GM21381 (cell line): ENCODE measurements around the gene NACA2.
"Not testable (repeated sequence)": the region's sequence is repeated elsewhere in the genome, so short reads cannot be mapped to it uniquely, and the experiment has no call there.

Experiments used
- ATAC-seq: cut with Tn5 transposase; IDR thresholded peaks from one replicate; pipeline ENCODE4 v1.9.1; 2021; ENCODE audit warnings: mild to moderate bottlenecking, moderate library complexity; ENCODE audit not compliant: unreplicated experiment

The NACA2 gene

DNA sequence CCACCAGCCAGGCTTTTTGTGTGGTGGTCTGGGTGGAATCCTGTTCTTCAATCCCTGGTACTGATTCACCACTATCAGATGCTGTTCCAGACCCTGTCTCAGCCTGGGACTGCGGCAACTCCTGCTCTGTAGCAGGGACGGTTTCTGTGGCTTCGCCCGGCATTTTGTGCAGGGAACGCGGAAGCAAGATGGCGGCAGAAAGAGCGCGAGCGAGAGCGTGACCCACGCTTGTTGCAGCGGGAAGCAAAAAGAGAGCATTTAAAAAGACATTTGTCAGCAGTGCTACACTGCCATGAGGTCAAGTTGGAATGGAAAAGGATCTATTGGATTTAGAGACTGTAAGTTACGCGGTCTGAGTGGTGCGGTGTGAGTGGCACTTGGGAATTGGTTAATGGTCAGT lies at the start of gene NACA2:
TSS of gene NACA2 (minus strand) at position 202 of the 400 bp plus-strand sequence. CDS start at position 163, 39 bp downstream.
- ATAC-seq, result no peak

DNA sequence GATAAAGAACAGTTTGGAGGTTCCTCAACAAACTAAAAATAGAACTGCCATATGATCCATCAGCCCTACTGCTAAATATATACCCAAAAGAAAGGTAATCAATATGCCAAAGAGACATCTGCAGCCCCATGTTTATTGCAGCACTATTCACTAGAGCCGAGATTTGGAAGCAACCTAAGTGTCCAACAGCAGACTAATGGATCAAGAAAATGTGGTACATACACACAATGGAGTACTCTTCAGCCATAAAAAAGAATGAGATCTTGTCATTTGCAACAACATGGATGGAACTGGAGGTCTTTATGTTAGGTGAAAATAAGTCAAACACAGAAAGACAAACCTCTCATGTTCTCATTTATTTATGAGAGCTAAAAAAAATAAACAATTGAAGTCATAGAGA lies 48.8 kb upstream of the NACA2 start:
- ATAC-seq, result no peak

DNA sequence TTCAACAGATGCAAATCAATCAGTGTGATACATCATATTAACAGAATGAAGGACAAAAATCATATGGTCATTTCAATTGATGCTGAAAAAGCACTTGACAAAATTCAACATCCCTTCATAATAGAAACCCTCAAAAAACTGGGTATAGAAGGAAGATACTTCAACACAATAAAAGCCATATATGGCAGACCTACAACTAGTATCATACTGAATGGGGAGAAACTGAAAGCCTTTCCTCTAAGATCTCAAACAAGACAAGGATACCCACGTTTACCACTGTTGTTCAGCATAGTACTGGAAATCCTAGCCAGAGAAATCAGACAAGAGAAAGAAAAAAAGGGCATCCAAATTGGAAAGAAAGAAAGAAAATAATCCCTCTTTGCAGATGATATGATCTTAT lies 47.1 kb upstream of the NACA2 start:
- ATAC-seq, result no peak

DNA sequence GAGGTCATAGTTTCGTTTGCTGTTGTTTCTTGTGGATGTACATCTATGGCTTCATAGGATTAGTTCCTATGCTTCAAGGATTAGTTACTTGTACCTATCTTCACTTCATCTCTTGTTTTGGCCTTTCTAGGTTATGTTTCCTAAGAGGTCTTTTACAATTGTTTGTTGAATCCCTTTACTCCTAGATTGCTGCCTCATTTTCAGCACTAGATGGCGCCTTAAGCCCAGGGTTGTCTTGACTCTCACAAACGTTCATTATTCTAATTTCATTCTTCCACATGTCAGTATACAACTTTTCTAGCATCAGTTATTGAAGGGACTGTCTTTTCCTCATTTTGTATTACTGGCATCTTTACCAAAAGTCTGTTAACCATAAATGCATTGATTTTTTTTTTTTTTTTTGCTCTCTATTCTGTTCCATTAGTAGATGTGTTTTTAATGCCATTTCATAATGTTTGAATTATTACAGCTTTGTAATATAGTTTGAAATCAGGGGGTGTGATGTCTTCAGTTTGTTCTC lies 45.0 kb upstream of the NACA2 start:
- no peak for ATAC-seq

DNA sequence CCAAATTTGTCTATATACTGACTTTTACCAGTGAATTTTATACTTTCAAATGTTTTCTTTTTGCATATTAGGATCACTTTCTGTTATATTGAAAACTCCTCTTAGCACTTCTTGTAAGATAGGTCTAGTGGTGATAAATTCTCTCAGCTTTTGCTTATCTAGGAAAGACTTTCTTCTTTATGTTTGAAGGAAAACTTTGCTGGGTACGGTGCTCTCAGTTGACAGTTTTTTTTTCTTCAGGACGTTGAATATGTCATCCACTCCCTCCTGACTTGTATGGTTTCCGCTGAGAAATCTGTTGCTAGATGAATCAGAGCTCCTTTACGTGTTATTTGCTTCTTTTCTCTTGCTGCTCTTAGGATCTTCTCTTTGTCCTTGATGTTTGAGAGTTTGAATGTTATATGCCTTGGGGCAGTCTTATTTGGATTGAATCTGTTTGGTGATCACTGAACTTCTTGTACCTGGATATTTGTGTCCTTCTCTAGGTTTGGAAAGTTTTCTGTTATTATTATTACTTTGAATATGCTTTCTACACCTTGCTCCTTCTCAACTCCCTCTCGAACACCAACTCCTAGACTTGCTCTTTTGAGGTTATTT lies 44.0 kb upstream of the NACA2 start:
- no peak for ATAC-seq

DNA sequence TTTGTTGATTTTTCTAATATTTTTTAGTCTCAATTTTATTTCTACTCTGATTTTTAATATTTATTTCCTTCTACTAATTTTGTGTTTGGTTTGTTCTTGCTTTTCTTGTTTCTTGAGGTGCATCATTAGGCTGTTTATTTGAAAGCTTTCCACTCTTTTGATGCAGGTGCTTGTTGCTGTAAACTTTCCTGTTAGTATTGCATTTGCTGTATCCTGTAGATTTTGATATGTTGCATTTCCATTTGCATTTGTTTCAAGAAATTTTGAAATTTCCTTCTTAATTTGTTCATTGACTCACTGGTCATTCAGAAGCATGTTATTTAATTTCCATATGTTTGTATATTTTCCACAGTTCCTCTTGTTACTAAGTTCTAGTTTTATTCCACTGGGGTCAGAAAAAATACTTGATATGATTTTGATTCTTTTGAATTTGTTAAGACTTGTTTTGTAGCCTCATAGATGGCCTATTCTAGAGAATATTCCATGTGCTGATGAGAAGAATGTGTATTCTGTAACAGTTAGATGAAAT lies 43.1 kb upstream of the NACA2 start:
- no peak for ATAC-seq

DNA sequence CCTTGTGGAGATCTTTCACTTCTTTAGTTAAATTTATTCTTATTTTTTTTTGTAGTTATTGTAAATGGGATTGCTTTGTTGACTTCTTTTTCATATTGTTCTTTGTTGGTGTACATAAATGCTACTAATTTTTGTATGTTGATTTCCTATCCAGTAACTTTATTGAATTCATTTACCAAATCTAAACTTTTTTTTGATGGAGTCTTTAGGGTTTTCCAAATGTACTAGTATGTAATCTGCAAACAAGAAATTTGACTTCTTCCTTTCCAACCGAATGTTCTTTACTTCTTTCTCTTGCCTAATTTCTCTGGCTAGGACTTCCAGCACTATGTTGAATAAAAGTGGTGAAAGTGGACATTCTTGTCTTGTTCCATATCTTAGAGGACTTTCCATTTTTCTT lies 41.8 kb upstream of the NACA2 start:
- ATAC-seq, result no peak

DNA sequence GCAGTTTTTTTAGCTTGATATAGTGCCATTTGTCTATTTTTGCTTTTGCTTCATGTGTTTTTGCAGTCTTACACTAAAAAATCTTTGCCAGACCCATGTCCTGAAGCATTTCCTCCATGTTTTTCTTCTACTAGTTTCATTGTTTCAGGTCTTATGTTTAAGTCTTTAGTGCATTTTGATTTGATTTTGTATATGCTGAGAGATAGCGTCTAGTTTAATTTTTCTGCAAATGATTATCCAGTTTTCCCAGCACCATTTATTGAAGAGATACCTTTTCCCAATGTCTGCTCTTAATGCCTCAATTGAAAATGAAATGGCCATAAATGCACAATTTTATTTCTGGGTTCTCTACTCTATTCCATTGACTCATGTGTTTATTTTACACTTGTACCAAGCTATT lies 40.8 kb upstream of the NACA2 start:
- ATAC-seq, result no peak

DNA sequence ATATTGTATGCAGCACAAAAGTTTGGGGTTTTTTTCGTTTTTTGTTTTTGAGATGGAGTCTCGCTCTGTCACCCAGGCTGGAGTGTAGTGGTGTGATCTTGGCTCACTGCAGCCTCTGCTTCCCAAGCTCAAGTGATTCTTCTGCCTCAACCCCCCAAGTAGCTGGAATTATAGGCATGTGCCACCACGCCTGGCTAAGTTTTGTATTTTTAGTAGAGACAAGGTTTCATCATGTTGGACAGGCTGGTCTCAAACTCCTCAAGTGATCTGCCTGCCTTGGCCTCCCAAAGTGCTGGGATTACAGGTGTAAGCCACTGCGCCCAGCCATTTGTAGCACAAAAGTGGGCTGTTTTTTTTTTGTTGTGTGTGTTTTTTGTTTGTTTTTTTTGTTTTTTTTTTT lies 37.1 kb upstream of the NACA2 start:
- ATAC-seq, result not testable (repeated sequence)

DNA sequence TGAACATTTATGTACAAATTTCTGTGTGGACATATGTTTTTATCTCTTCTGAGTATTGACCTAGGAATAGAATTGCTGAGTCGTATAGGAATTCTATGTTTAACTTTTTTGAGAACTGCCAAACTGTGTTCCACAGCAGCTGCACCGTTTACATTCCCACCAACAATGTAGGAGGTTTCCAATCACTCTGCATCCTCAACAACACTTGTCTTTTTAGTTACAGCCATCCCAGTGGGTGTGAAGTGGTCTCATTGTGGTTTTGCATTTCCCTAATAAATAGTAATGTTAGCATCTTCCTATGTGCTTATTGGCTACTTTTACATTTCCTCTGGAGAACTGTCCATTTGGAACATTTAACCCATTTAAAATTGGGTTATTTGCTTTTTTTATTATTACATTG lies 36.6 kb upstream of the NACA2 start:
- no peak for ATAC-seq

DNA sequence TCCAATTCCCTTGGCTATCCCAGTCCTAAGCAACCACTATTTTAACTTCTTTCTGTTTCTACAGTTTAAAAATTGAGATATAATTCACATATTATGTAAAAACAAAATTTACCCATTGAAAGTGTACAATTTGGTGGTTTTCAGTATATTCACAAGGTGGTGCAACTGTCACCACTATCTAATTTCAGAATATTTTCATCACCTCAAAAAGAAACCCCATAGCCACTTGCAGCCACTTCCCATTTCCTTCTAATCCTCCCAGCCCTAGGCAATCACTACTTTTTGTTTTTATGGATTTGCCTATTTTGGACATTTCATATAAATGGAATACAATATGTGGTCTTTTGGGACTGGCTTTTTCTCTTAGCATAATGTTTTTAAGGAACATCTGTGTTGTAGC lies 36.1 kb upstream of the NACA2 start:
- ATAC-seq, result no peak

DNA sequence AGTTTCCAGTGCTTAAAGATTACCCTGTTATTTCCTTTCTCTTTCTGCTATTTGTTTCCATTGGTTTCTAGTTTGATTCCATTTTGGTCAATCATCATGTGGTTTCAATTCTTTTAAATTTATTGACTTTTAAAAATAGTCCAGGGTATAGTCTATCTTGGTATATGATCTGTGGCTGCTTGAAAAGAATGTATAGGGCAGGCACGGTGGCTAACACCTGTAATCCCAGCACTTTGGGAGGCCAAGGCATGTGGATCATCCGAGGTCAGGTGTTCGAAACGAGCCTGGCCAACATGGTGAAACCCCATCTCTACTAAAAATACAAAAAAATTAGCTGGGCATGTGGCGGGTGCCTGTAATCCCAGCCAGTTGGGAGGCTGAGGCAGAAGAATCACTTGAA lies 34.5 kb upstream of the NACA2 start:
- ATAC-seq, result no peak

DNA sequence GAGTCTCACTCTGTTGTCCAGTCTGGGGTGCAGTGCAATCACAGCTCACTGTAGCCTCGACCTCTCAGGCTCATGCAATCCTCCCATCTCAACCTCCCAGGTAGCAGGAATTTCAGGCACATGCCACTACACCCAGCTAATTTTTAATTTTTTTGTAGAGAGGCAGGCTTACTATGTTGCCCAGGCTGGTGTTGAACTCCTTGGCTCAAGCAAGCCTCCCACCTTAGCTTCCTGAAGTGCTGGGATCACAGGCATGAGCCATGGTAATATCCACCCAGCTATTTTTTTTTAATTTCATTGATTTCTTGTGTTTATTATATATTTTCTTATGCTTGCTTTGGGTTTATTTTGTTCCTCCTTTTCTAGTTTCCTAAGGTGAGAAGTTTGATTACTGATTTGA lies 33.9 kb upstream of the NACA2 start:
- ATAC-seq, result no peak

DNA sequence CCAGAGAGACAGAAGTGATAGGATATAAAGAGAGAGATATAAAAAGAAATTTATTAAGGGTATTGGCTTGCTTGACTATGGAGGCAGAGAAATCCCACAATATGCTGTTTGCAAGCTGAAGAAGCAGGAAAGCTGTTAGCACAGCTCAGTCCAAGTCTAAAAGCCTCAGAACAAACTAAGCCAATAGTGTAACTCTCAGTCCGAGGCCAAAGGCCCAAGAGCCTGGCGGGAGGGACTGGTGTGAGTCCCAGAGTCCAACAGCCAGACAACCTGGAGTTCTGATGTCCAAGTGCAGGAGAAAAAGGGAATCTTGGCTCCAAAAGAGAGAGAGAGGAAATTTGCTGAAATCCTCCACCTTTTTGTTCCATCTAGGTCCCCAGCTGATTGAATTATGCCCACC lies 30.3 kb upstream of the NACA2 start:
- no peak for ATAC-seq

DNA sequence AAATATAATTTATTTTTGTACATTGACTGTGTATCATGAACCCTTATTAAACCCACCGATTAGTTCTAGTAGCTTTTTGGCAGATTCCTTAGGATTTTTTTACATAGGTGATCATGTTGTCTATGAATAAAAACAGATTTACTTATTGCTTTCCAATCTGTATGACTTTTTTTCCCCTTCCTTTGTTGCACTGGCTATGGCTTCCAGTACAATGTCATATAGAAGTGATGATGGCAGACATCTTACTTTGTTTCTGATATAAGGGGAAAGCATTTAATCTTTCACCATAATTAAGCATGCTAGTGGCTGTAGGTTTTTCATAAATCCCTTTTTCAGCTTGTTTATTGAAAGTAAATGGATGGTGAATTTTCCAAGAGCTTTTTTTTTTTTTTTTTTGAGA lies 28.9 kb upstream of the NACA2 start:
- ATAC-seq, result no peak

DNA sequence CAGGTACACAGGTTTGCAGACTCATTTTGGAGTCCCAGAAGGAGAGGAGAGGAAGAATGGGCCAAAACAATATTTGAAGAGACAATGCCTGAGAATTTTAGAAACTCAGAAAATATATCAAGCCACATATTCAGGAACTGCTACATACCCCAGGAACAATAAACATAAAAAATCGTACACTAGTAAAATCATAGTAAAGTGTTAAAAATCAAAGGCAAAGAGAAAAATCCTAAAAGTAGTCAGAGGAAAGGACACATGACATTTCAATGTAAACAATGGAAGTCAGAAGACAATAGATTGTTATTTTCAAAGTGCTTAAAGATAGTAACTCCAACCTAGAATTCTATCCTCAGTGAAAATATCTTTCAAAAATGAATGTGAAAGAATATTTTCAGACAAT lies 28.5 kb upstream of the NACA2 start:
- no peak for ATAC-seq

DNA sequence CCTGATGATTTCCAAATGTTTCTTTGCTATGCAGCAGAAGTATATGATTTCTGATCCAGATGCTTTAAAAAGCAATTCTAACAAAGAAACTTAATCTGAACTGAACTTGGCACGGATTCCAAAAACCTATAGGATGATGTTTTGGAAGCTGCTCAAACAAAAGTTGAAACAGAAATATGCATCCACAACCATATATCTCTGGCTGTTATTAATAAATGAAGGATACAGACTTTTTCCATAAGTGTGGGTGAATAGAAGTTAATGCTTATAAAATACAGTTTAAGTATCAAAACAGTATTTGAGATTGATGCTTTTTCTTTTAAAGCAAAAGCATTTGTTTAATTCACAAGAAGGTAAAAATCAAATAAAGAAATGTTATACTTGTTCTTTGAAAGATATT lies 27.9 kb upstream of the NACA2 start:
- ATAC-seq, result no peak

DNA sequence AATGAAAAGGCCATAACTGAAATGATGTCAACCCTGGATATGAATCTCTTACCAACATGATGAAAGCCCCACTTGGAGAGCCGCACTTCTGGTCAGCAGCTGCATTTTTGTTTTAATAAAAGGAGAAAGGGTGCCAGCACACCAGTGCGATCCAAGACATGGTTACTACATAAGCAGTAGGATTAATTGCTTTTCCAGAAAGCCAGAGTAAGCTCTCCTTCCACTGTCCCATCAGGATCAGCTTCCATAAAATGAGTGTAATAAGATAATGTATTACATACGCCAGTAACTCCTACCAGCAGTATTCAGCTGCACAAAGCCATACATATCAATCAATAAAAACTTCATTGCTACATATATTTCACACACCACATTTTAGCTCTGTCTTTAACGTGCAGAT lies 26.3 kb upstream of the NACA2 start:
- no peak for ATAC-seq

DNA sequence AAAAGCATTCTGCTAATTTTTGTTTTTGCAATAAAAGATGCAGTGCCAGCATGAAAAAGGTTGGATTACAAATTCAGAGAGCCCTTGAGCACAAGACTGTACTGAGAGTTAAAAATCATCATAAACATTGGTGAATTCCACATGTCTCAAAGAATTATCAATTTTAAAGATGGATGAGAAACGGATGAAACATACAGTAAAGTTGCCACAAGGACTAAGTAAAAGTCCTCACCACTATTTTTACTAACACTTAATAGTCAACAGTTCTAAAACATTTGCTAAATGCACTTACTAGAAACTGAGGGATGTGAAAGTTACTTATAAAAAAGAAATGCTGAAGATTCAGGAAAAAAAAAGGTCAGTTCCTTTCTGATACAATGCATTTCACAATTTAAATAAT lies 25.8 kb upstream of the NACA2 start:
- ATAC-seq, result no peak

DNA sequence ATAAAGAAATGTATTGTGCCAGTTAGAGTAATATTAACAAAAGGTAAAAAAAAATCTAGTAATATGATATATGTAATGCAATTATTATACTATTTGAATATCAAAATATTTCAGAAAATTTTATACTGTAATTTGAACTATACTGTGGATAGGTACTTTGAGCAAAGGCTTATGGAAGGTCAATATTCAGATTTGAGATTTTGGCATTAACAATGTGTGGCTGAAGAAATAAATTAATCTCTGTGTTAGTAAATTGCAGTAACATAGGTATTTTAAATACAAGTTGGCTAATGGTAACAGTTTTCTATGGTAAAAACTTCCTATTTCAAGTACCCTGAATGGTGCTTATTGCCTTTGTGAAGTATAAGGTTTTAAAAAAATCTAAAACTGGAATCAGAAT lies 23.2 kb upstream of the NACA2 start:
- ATAC-seq, result no peak

DNA sequence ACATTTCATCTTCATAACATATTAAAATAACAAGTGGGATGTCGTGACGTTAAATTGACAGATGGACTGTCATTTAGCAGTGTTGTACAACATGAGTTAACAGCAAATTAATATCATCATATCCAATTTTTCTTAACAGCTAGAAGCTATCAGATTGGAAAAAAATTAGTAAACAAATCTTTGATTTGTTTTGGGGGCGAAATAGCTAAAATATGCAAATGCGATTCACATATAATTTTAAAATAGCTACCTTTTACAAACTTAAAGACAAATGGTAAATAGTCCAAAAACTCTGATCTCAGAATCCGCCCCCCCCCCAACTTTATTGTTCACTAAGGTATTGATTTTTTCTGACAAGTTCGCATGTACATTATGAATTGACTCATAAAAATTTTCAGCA lies 20.3 kb upstream of the NACA2 start:
- ATAC-seq, result no peak

DNA sequence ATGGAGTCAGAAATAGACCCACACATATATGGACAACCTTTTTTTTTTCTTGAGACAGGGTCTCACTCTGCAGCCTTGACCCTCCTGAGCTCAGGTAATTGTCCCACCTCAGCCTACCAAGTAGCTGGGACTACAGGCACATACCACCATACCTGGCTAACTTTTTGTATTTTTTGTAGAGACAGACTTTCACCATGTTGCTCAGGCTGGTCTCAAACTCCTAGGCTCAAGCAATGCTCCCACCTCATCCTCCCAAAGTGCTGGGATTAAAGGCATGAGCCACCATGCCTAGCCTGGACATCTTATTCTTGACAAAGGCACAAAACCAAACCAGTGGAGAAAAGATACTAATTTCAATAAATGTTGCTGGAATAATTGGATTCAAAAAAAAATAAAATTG lies 14.7 kb upstream of the NACA2 start:
- ATAC-seq, result no peak

DNA sequence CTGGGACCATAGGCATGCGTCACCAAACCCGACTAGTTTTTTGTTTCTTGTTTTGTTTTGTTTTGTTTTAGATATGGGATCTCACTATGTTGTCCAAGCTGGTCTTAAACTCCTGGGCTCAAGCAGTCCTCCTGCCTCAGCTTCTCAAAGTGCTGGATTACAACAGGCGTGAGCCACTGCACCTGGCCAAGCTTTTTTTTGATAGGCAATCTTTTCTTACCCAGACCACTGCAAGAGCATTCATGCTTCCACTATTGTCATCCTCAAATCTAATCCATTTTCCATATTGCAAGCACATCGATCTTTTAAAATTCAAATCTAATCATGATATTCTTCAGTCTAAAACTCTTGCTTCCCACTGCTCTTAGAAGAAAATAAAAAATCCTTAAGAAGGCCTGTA lies 10.3 kb upstream of the NACA2 start:
- ATAC-seq, result no peak
